Activated CD8-positive, alpha-beta T cell treated with anti-CD3 and anti-CD28 coated beads for 36 hours (primary cell): Measurements from ENCODE around the gene SHC1. TPM values are rescaled to one million over a fixed set of nuclear protein-coding genes. Genes with fewer than 3 reads are reported as not detected.

ENCODE experiments used
- ATAC-seq: fragments of 200-7000 bp; cut with Tn5 transposase; one replicate; pipeline ENCODE4 v1.10.0; 2021; ENCODE audit warnings: mild to moderate bottlenecking, moderate library complexity
- CTCF ChIA-PET: fragments of 350-600 bp; sonication (Branson Sonifier 250); formaldehyde crosslinking; loops from one replicate; lab custom pipeline; 2021; ENCODE audit warnings: antibody characterized with exemption; lab: Charles Lee
- POLR2A ChIA-PET: fragments of 350-600 bp; sonication (Branson Sonifier 250); formaldehyde crosslinking; loops from one replicate; lab custom pipeline; 2021; ENCODE audit warnings: antibody characterized with exemption; lab: Charles Lee
- DNase-seq: peaks from one replicate; pipeline ENCODE4 v3.0.0-alpha.2; 2020
- H3K27ac Mint-ChIP-seq: one replicate; pipeline ENCODE4 v1.8.0; 2021; ENCODE audit warnings: mild to moderate bottlenecking, mixed read lengths
- H3K27me3 Mint-ChIP-seq: one replicate; pipeline ENCODE4 v1.8.0; 2021; ENCODE audit warnings: mixed read lengths
- H3K36me3 Mint-ChIP-seq: one replicate; pipeline ENCODE4 v1.8.0; 2021; ENCODE audit warnings: low read depth, mixed read lengths
- H3K4me1 Mint-ChIP-seq: one replicate; pipeline ENCODE4 v1.8.0; 2021; ENCODE audit warnings: low read depth, mixed read lengths
- H3K4me3 Mint-ChIP-seq: one replicate; pipeline ENCODE4 v1.8.0; 2021; ENCODE audit warnings: mild to moderate bottlenecking, moderate library complexity, mixed read lengths
- H3K9me3 Mint-ChIP-seq: one replicate; pipeline ENCODE4 v1.8.0; 2021; ENCODE audit warnings: mixed read lengths
- intact Hi-C: fragments of 100-400 bp; cut with micrococcal nuclease; formaldehyde crosslinking; loops from one replicate; pipeline ENCODE4 v1.10.0; 2022
- total RNA-seq, 2 experiments: library from RNA; stranded (reverse); gene quantifications; one replicate each; pipeline ENCODE4 v1.2.3, GENCODE V29; 2021
- TF ChIP-seq, protein P1 (sequence below): fragments of 200-600 bp; IDR thresholded peaks from one replicate; pipeline ENCODE4 v1.8.0; 2022; ENCODE audit warnings: antibody characterized with exemption, mild to moderate bottlenecking

The SHC1 gene
- total RNA-seq, 2 experiments from 2014 or later = 32.3 to 34.2 TPM

- ATAC-seq (no peak), DNase-seq (no peak)
- peaks cover 9% of the 10 kb centered on the region for H3K36me3 Mint-ChIP-seq
- H3K27ac Mint-ChIP-seq = no peak overlapping the region
- TF ChIP-seq, protein P1, sequence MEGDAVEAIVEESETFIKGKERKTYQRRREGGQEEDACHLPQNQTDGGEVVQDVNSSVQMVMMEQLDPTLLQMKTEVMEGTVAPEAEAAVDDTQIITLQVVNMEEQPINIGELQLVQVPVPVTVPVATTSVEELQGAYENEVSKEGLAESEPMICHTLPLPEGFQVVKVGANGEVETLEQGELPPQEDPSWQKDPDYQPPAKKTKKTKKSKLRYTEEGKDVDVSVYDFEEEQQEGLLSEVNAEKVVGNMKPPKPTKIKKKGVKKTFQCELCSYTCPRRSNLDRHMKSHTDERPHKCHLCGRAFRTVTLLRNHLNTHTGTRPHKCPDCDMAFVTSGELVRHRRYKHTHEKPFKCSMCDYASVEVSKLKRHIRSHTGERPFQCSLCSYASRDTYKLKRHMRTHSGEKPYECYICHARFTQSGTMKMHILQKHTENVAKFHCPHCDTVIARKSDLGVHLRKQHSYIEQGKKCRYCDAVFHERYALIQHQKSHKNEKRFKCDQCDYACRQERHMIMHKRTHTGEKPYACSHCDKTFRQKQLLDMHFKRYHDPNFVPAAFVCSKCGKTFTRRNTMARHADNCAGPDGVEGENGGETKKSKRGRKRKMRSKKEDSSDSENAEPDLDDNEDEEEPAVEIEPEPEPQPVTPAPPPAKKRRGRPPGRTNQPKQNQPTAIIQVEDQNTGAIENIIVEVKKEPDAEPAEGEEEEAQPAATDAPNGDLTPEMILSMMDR = no peak
- intact Hi-C loops = no loop called here
- no peaks in the 10 kb centered on the region for H3K9me3 Mint-ChIP-seq
- H3K27me3 Mint-ChIP-seq = no peaks in the 10 kb centered on the region
- H3K4me3 Mint-ChIP-seq = no peak overlapping the region
- H3K4me1 Mint-ChIP-seq = peaks cover 31% of the 10 kb centered on the region
- ChIA-PET POLR2A (interaction anchor here (0.5 kb wide), 1 partner anchor 201 kb away, joined by 3 read pairs; no protein-coding TSS in a partner anchor), CTCF (interaction anchor here (0.6 to 1.8 kb wide), 3 partner anchors 10 to 89 kb away, joined by 3 to 4 read pairs (median 3); no protein-coding TSS in a partner anchor)
These were observed 36.1 kb downstream of the SHC1 start for GRCh38 chr1:154934358-154934948.

DNA sequence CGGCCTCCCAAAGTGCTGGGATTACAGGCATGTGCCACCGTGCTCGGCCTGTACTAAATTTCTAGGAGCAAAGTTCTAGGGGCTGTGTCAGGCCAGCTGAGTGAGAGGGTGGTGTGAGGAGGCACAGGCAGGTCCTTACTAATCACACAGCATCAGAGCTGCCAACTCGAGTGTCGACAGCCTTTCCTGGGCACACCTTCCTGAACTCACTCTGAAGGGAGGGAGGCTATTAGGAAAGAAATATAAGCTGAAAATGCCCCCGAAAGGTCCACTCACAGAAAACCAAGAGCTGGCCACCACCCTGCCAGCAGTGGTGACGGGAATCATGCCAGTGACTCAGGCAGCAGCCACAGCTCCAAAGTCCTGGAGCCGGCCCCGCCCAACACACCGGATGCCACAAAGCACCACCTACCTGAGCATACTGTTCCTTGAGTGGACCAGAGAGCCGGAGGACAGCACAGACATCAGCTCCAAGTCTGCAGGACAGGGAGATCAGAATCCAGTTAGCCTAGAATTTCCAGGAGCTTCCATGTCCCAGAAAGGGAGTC lies 38.5 kb downstream of the SHC1 start:
- no peaks in the 10 kb centered on the region for H3K27me3 Mint-ChIP-seq
- ChIA-PET CTCF (interaction anchor here (1.1 kb wide), 1 partner anchor 9 kb away, joined by 3 read pairs; no protein-coding TSS in a partner anchor), POLR2A (no interaction called here)
- no peak overlapping the region for H3K4me3 Mint-ChIP-seq
- TF ChIP-seq, protein P1 = no peak
- ATAC-seq = no peak
- H3K27ac Mint-ChIP-seq = no peak overlapping the region
- peaks cover 14% of the 10 kb centered on the region for H3K4me1 Mint-ChIP-seq
- H3K36me3 Mint-ChIP-seq = peaks cover 21% of the 10 kb centered on the region
- intact Hi-C loops = no loop called here
- no peak for DNase-seq
- H3K9me3 Mint-ChIP-seq = no peaks in the 10 kb centered on the region

- H3K36me3 Mint-ChIP-seq = peaks cover 34% of the 10 kb centered on the region
- no peak overlapping the region for H3K27ac Mint-ChIP-seq
- no peak for ATAC-seq
- POLR2A ChIA-PET = interaction anchor here (1.4 kb wide), 1 partner anchor 10 kb away, joined by 4 read pairs; the partner anchor contains the start of gene PMVK
- intact Hi-C loops = no loop called here
- CTCF ChIA-PET = no interaction called here
- no peaks in the 10 kb centered on the region for H3K27me3 Mint-ChIP-seq
- H3K4me1 Mint-ChIP-seq = peaks cover 2% of the 10 kb centered on the region
- TF ChIP-seq, protein P1 = no peak
- H3K4me3 Mint-ChIP-seq = no peak overlapping the region
- no peak for DNase-seq
- no peaks in the 10 kb centered on the region for H3K9me3 Mint-ChIP-seq
These were observed 44.3 kb downstream of the SHC1 start for GRCh38 chr1:154926201-154926600.

DNA sequence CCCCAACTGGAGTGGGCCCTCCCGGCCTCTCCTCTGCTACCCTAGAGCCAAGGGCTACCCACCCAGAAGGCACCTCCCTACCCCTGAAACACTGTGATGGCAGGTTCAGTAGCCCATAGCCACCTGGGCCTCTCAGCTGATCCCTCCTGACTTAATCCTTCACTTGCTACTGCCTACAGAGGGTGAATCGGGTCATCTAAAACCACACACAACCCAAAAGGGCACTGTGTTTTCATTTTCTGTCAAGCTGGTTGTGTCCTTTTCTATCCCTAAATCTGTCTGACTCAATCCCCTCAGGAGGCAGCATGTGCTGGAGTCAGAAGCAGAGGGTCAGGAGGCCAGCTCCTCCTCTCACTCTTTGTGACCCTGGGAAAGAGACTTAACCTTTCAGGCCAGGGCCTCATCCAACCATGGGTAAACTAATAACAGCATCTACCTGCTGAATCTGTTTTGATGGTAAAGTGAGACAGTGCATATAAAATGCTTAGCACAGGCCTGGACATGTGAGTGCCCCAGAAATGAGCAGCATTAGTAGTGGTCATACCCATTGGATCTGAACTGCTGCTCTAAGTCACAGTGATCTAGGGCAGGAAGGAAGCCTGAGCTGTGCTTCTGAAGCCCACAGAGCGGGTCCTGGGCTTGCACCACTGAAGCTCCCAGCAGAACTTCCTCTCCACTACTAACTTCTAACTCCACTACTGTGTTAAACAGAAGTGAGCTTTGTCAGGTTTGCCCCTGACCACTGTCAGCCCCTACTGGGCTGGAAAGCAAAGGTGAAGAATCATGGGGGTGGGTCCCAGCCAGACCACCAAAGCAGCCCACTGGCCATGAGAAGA lies 45.0 kb downstream of the SHC1 start:
- POLR2A ChIA-PET = no interaction called here
- CTCF ChIA-PET = no interaction called here
- intact Hi-C loops = no loop called here
- Mint-ChIP-seq H3K4me3 (no peak overlapping the region), H3K27me3 (no peaks in the 10 kb centered on the region), H3K9me3 (no peaks in the 10 kb centered on the region), H3K4me1 (peaks cover 2% of the 10 kb centered on the region), H3K27ac (peak overlapping the region; percentile 13), H3K36me3 (peaks cover 34% of the 10 kb centered on the region)
- DNase-seq (no peak), ATAC-seq (no peak)
- TF ChIP-seq, protein P1 = no peak
